ENCODE measurements around the gene C20orf202. TPM values are rescaled to one million over a fixed set of nuclear protein-coding genes. Genes with fewer than 3 reads are reported as not detected.

Gene C20orf202
- total and polyA plus RNA-seq, 9 of the 15 experiments (the other 6 are each of a cell fraction or from before 2014, with no cell fraction given) = 0.03 to 0.24 (median 0.15) TPM; not detected in 4

DNA sequence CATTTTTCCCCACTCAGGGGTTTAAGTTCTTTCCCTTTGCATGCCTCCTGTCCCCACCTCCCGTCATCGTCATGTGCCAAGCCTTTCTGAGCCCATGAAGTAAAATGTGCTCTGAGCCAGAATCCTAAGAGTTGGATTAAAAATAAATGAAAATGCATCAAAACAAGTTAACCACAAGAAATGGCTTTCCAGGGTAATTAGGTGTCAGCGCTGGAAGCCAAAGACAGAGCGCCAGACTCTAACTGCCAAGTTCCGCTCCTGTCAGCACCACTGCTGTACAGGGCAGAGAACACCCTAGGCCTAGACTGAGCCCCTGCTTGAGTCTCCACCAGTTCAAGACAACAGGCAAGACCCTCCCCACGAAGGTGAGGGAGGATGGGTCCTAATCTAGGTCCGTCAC, 5.5 kb upstream of the C20orf202 start:
- Histone ChIP-seq H3K79me2 (ENCODE audit: control insufficient read depth, insufficient read depth, low read length) (no peaks in the 10 kb centered on the region), H3K9me1 (ENCODE audit: control insufficient read depth, insufficient read depth, low read length) (no peaks in the 10 kb centered on the region), H3K4me2 (ENCODE audit: insufficient read depth, low read length) (no peak overlapping the region), H3K27ac (ENCODE audit: extremely low read depth, low read depth, low read length) (no peak overlapping the region), H3K4me3 (no peak overlapping the region), H2AFZ (ENCODE audit: low read depth, low read length) (no peak overlapping the region), H3K9ac (ENCODE audit: insufficient read depth in 1 of 2, low read depth in 2 of 2, low read length in 2 of 2) (no peak overlapping the region), H3K36me3 (ENCODE audit: control insufficient read depth, insufficient read depth, low read length) (no peaks in the 10 kb centered on the region), H3K4me1 (replicated peaks in 1 of 2; ENCODE audit: control insufficient read depth in 2 of 2, insufficient read depth in 2 of 2, low read length in 2 of 2) (peaks cover 0 to 2% of the 10 kb centered on the region in 2 experiments; a peak in 1 of 5 replicates), H3K9me3 (replicated peaks; ENCODE audit: control insufficient read depth, insufficient read depth, low read depth, low read length) (no peaks in the 10 kb centered on the region), H3K27me3 (ENCODE audit: control insufficient read depth in 2 of 2, insufficient read depth in 2 of 2, low read length in 2 of 2) (no peaks in the 10 kb centered on the region), H4K20me1 (replicated peaks; ENCODE audit: control insufficient read depth, insufficient read depth, low read length) (no peaks in the 10 kb centered on the region)
- ATAC-seq = no peak
- intact Hi-C loops (cut with micrococcal nuclease) = no loop called here
- ChIA-PET CTCF (ENCODE audit: low intra/inter-chr PET ratio) (no interaction called here), POLR2A (no interaction called here)
- DNase-seq (ENCODE audit: extremely low read depth in 1 of 4, low spot score in 3 of 4) = no peak
- FAIRE-seq = no peak
- BruUV-seq (replicated peaks) = no TSS peak
- no peak for TF ChIP-seq GABPA (tag; conservative IDR thresholded peaks at IDR 0.05; ENCODE audit: low read depth)
- TF ChIP-seq E2F3 (CRISPR knock-in tag; IDR thresholded peaks at IDR 0.05) = no peak
- TF ChIP-seq SMAD3 (CRISPR knock-in tag; conservative IDR thresholded peaks at IDR 0.05) = no peak
- no peak for TF ChIP-seq ZNF830 (CRISPR knock-in tag; IDR thresholded peaks at IDR 0.05)
- TF ChIP-seq, protein P1, sequence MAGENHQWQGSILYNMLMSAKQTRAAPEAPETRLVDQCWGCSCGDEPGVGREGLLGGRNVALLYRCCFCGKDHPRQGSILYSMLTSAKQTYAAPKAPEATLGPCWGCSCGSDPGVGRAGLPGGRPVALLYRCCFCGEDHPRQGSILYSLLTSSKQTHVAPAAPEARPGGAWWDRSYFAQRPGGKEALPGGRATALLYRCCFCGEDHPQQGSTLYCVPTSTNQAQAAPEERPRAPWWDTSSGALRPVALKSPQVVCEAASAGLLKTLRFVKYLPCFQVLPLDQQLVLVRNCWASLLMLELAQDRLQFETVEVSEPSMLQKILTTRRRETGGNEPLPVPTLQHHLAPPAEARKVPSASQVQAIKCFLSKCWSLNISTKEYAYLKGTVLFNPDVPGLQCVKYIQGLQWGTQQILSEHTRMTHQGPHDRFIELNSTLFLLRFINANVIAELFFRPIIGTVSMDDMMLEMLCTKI (IDR thresholded peaks at IDR 0.05; ENCODE audit: partially characterized antibody) = no peak
- no peak for TF ChIP-seq ZNF224 (CRISPR knock-in tag; IDR thresholded peaks at IDR 0.05)
- no peak for TF ChIP-seq BRF1 (IDR thresholded peaks at IDR 0.05; ENCODE audit: borderline replicate concordance, extremely low read depth, insufficient read length)
- no peak for TF ChIP-seq KDM4B (IDR thresholded peaks at IDR 0.05; ENCODE audit: borderline replicate concordance in 2 of 2, low read depth in 1 of 2)
- no peak for TF ChIP-seq NFIX (CRISPR knock-in tag; IDR thresholded peaks at IDR 0.05; ENCODE audit: low read depth)
- TF ChIP-seq CREM (IDR thresholded peaks at IDR 0.05; ENCODE audit: low read depth) = no peak
- TF ChIP-seq, protein P2, sequence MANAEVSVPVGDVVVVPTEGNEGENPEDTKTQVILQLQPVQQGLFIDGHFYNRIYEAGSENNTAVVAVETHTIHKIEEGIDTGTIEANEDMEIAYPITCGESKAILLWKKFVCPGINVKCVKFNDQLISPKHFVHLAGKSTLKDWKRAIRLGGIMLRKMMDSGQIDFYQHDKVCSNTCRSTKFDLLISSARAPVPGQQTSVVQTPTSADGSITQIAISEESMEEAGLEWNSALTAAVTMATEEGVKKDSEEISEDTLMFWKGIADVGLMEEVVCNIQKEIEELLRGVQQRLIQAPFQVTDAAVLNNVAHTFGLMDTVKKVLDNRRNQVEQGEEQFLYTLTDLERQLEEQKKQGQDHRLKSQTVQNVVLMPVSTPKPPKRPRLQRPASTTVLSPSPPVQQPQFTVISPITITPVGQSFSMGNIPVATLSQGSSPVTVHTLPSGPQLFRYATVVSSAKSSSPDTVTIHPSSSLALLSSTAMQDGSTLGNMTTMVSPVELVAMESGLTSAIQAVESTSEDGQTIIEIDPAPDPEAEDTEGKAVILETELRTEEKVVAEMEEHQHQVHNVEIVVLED (CRISPR knock-in tag; IDR thresholded peaks at IDR 0.05) = no peak
- no peak for TF ChIP-seq CHD2 (IDR thresholded peaks at IDR 0.05; ENCODE audit: low read depth, low read length)
- TF ChIP-seq FOXK1 (CRISPR knock-in tag; IDR thresholded peaks at IDR 0.05; ENCODE audit: borderline replicate concordance) = no peak
- TF ChIP-seq EGR1 (conservative IDR thresholded peaks at IDR 0.05) = no peak
- TF ChIP-seq ZNF124 (CRISPR knock-in tag; IDR thresholded peaks at IDR 0.05) = no peak
- TF ChIP-seq, protein P3, sequence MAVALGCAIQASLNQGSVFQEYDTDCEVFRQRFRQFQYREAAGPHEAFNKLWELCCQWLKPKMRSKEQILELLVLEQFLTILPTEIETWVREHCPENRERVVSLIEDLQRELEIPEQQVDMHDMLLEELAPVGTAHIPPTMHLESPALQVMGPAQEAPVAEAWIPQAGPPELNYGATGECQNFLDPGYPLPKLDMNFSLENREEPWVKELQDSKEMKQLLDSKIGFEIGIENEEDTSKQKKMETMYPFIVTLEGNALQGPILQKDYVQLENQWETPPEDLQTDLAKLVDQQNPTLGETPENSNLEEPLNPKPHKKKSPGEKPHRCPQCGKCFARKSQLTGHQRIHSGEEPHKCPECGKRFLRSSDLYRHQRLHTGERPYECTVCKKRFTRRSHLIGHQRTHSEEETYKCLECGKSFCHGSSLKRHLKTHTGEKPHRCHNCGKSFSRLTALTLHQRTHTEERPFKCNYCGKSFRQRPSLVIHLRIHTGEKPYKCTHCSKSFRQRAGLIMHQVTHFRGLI (CRISPR knock-in tag; IDR thresholded peaks at IDR 0.05) = no peak
- no peak for TF ChIP-seq MAFG (tag; conservative IDR thresholded peaks at IDR 0.05)
- no peak for TF ChIP-seq PHTF2 (CRISPR knock-in tag; IDR thresholded peaks at IDR 0.05)
- in situ Hi-C loops (cut with MboI) = loop anchor here (10.0 kb wide), 1 partner anchor 383 kb away; no protein-coding TSS in a partner anchor
- 84% methylated on average over 7 of the region's 7 CpGs for WGBS (ENCODE audit: insufficient coverage, low coverage, missing lambda C conversion rate)
